Esophagus mucosa (tissue), 1 donor: ENCODE data around the gene RABGEF1. TPM values are rescaled to one million over a fixed set of nuclear protein-coding genes. Genes with fewer than 3 reads are reported as not detected.
A peak's percentile ranks its signal among the peaks of the same experiment; 100 is the strongest.
"Not testable (repeated sequence)": the region's sequence is repeated elsewhere in the genome, so short reads cannot be mapped to it uniquely, and the experiment has no call there.

Source experiments
- ATAC-seq: fragments of 200-7000 bp; cut with Tn5 transposase; one replicate; pipeline ENCODE4 v1.9.1; 2020
- total RNA-seq: library from RNA; stranded (reverse); gene quantifications from one replicate; pipeline ENCODE4 v1.2.4, GENCODE V29; 2023
- donor health status: DM: yes; HTN: yes; CAD: no.

Gene RABGEF1
- total RNA-seq, 1 donor from 2014 or later: 26.9 TPM

DNA sequence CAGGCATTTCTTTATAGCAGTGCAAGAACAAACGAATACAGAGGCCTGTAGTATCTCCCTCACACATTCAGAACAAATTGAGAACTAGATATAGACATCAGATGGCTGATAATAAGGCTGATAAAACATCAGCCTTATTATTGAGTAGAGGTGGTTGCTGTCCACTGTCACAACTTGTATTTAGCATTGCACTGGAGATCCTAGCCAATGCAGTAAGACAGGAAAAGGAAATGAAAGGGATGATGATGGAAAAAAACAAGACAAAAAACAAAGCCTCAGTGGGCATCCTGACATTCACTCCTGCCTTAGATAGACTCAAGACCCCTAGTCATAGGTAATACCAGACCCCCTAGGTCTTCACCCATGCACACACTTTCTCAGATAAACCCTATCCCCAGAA, 4.7 kb upstream of the RABGEF1 start:
- ATAC-seq: no peak

DNA sequence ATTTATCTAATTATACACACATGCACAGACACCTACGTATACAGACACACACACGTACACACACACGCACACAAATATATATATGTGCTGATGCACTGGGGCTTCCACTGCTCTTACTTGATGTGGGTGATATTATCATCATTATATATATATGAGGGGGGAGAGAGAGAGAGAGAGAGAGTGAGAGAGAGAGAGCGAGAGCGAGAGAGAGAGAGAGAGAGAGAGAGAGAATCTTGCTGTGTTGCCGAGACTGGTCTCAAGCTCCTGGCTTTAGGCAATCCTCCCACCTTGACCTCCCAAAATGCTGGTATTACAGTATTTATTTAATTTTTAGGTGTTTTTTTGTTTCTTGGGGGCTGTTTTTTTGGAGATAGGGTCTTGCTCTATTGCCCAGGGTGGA, 3.6 kb upstream of the RABGEF1 start:
- no peak for ATAC-seq

DNA sequence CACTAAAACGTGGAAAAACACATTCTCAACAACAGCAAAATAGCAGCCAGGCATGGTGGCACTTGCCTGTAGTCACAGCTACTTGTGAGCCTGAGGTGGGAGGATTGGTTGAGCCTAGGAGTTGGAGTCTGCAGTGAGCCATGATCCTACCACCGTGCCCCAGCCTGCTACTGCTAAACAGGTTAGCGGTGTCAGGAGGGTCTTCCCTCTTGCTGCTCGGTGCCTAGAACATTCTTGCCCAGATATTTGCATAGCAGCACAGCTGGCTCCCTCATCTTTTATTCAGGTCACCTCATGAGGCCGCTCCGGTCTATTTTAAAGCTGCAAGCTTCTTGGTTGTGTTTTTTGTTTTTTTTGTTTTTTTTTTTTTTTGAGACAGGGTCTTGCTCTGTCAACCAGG, 2.9 kb upstream of the RABGEF1 start:
- ATAC-seq: no peak

GRCh38 chr7:66739477-66739876, 1.1 kb upstream of the RABGEF1 start:
- no peak for ATAC-seq

- no peak for ATAC-seq
These were observed 606 bp upstream of the RABGEF1 start for GRCh38 chr7:66739953-66740301.

GRCh38 chr7:66740980-66741709, 612 bp downstream of the RABGEF1 start:
- ATAC-seq: peak; percentile 65

DNA sequence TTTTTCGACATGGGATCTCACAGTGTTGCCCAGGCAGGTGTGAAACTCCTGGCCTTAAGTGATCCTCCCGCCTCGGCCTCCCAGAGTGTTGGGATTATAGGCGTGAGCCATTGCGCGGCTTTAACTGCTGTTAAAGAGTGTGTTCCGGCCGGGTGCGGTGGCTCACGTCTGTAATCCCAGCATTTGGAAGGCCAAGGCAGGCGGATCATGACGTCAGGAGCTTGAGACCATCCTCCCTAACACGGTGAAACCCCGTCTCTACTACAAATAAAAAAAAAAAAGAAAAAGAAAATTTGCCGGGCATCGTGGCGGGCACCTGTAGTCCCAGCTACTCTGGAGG, 1.1 kb downstream of the RABGEF1 start:
- ATAC-seq: no peak

- ATAC-seq: peak; percentile 57
These were observed 1.8 kb downstream of the RABGEF1 start for GRCh38 chr7:66742298-66742697.

- ATAC-seq: no peak
These were observed 3.4 kb downstream of the RABGEF1 start for GRCh38 chr7:66743920-66744319.

DNA sequence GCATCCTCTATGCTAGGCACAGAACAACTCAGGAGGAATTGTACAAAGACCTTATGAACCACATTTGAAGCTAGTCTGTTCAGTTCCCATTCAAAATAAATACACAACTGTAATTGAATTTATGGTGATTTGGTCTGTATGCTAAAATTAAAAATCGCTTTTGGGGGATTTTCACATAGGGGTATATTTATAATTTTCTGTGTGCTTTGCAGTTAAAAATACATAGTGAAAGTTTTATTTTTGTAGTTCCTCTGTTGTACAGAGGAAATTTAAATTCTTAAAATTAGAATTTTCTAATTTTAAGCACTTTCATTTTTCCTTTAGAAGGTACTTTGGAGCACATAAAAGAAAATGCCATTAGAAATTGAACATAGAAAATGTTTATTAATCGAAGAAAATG, 6.9 kb downstream of the RABGEF1 start:
- ATAC-seq: no peak

DNA sequence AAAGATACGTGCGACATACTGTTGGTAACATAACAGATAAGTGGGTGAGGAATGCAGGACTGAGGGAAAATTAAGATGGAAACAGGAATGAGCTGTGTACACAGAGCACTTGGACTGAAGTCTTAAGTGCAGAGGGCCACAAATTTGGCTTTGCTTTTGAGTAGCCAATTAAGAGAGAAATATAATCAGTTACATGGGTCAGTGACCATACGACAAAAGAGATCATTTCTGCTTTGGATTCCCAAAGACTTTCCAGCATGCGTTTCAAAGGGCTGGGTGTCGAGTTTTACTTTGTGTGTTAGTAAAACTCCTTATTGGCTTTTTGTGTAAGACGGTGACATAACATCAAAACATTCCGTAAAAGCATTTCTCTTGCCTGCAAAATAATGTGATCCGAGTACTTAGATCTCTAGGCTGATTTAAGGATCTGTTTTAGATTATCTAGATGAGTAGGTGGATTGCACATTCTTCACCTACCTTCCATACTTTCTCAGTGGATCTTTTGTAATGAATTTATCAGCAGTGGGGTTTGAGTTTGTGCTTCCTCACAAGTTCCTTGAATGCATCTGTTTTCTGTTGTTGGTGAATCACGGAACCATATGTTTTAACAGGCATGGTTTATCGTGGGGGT, 7.5 kb downstream of the RABGEF1 start:
- no peak for ATAC-seq

- no peak for ATAC-seq
These were observed 8.3 kb downstream of the RABGEF1 start for GRCh38 chr7:66748791-66749190.

- ATAC-seq: no peak
These were observed 11.4 kb downstream of the RABGEF1 start for GRCh38 chr7:66751945-66752344.

- ATAC-seq: no peak
These were observed 14.0 kb downstream of the RABGEF1 start for GRCh38 chr7:66754541-66754940.

DNA sequence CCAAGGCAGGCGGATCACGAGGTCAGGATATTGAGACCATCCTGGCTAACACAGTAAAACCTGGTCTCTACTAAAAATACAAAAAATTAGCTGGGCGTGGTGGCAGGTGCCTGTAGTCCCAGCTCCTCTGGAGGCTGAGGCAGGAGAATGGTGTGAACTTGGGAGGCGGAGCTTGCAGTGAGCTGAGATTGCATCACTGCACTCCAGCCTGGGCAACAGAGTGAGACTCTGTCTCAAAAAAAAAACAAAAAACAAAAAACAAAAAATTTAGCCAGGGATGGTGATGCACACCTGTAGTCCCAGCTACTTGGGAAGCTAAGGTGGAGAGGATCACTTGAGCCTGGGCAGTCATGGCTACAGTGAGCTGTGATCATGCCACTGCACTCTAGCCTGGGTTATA, 14.5 kb downstream of the RABGEF1 start:
- ATAC-seq: not testable (repeated sequence)

DNA sequence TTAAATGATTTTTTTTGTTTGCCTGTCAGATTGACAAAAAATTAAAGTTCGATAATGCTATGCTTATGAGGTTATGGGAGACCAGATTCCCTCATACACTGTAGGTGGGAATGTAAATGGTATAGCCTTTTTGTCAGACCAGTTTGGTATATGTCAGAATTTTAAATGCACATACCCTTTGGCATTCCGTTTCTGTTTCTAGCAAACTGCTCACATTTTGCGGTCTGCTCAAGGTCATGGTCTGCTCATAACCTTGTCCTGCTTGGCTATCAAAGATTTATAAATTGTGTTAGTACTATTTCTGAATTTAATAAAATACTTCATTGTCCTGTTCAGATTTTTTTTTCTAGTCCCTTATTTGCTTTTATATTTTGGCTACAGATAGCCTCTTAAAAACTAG, 15.7 kb downstream of the RABGEF1 start:
- ATAC-seq: not testable (repeated sequence)

GRCh38 chr7:66756889-66757288, 16.4 kb downstream of the RABGEF1 start:
- ATAC-seq: no peak

DNA sequence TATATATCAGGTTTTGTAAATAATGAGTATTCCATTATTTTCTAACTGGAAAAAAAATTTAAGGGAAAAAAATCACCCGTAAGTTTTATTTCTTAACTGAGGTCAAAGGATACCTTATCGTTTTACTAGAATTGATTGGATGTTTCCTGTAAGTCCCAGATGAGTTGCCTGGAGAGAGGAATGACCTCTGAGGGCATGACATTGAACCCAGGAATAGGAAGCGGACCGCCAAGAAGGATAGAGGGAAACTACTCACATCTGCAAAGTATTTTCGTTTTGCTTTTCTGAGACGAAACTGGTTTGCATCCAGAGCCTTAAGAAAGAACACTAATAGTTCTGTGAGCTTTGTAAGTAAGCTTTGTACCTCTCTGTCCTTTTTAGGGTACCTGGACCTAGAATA, 17.4 kb downstream of the RABGEF1 start:
- ATAC-seq: no peak

DNA sequence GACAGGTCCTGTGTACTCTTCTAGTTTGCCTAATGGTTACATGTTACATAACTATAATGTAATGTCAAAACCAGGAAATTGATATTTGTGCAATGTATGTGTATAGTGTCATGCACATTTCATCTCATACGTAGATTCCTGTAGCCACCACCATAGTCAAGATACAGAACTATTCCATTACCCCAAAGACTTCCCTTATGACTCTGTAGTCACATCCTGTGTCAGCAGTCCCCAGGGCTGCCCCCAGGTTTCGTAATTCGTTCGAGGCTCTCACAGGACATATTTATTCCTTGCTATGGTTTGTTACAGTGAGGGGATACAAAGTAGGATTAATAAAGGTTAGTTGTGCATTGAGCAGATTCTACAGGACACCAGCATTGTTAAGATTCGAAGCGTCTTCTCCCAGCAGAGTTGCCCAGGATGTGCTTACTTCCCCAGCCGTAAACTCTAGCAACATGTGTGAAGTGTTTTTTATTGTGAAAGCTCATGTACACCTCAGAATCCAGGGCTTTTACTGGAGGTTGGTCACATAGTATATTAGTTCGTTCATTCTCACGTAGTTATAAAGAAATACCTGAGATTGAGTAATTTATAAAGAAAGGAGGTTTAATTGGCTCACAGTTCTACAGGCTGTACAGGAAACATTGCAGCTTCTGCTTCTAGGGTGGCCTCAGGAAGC, 18.6 kb downstream of the RABGEF1 start:
- ATAC-seq: peak; percentile 34

DNA sequence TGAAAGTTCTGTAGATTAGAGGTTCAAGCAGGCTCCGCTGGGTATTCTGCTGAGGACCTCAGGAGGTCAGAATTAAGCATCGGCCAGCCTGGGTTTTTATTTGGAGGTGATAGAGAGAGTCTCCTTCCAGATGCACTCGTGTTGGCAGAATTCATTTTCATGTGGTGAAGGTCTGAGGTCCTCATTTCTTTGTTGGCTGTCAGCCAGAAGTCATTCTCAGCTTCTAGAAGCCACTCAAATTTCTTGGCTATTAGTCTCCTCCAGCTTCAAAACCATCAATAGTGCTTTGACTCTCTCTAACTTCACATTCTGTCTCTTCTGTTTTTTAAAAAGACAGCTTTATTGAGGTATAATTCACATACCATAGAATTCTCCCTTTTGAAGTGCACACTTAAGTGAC, 22.6 kb downstream of the RABGEF1 start:
- ATAC-seq: not testable (repeated sequence)

DNA sequence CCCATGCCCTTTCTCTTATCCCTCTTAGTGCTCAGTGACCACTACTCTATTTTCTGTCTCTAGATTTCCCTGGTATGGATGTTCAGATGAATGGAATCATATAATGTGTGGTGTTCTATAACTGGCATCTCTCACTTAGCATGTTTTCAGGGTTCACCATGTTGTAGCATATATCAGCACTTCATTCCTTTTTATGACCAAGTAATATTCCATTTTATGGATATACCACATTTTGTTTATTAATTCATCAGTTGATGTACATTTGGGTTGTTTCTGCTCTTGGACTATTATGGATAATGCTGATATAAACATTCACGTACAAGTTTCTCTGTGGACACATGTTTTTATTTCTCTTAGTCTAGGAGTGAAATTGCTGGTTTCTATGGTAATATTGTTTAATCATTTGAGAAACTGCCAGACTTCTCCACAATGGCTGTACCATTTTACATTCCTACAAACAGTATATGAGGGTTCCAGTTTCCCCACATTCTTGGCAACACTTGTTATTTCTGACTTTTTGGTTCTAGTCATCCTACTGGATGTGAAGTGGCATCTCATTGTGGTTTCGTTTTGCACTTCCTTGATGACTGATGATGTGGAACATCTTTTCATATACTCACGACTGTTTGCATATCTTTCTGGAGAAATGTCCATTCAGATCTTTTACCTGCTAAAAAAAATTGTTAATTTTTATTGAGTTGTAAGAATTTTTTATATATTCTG, 23.3 kb downstream of the RABGEF1 start:
- not testable (repeated sequence) for ATAC-seq

DNA sequence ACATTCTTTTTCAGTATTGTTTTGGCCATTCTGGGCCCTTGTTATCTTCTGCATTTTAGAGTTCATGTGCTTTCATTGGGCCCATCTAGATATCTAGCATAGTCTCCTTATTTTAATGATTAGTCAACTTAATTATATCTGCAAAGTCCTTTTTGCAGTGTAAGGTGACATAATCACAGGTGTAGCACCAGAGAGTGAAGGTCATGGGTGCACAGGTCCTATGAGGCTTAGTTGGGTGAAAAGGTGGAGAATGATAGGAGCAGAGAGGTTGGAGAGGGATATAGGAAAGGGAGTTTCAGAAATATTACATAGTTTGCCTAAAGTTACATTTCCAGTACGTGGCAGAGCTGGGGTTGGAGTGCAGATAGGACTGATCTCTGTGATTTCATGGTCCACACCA, 24.4 kb downstream of the RABGEF1 start:
- ATAC-seq: not testable (repeated sequence)

GRCh38 chr7:66765322-66766025, 24.9 kb downstream of the RABGEF1 start:
- ATAC-seq: peak; percentile 46
